Measurements from ENCODE around the gene RREB1. TPM values are rescaled to one million over a fixed set of nuclear protein-coding genes. Genes with fewer than 3 reads are reported as not detected.

Gene RREB1
- total and polyA plus RNA-seq, 2 of the 4 experiments (the other 2 are of a cell fraction) = 8.4 to 14.5 TPM

GRCh38 chr6:7170117-7170732 lies 62.5 kb downstream of the RREB1 start:
- no peak overlapping the region for H3K9ac ChIP-seq (ENCODE audit: low read depth, low read length)
- H3K4ac ChIP-seq (ENCODE audit: low read depth, low read length) = no peak overlapping the region
- BruUV-seq (replicated peaks) = no TSS peak
- no peak for DNase-seq
- no peak overlapping the region for H2BK20ac ChIP-seq (ENCODE audit: low read depth, low read length)
- POLR2A ChIA-PET (ENCODE audit: unreplicated experiment) = interaction anchor here (0.6 to 0.9 kb wide), 2 partner anchors 32 to 226 kb away, joined by 3 to 4 read pairs; no protein-coding TSS in a partner anchor
- no peak overlapping the region for H3K4me2 ChIP-seq (ENCODE audit: low read depth, low read length)
- H2AK5ac ChIP-seq (ENCODE audit: low read depth, low read length) = no peak overlapping the region
- H4K8ac ChIP-seq (ENCODE audit: low read depth in 2 of 2, low read length in 2 of 2) = no peak overlapping the region
- in situ Hi-C loops (cut with MboI; ENCODE audit: low sequenced_read_pairs) (no loop called here), dilution Hi-C loops (cut with HindIII; ENCODE audit: low sequenced_read_pairs, unreplicated experiment) (no loop called here), intact Hi-C loops (cut with micrococcal nuclease) (no loop called here)
- peaks cover 51 to 96% of the 10 kb centered on the region in 2 experiments for H3K79me1 ChIP-seq (ENCODE audit: low read depth in 1 of 2, low read length in 2 of 2)
- H3K27ac ChIP-seq (ENCODE audit: insufficient read depth, low read length) = no peak overlapping the region
- H2AFZ ChIP-seq (replicated peaks; ENCODE audit: low read length, poor library complexity) = no peak overlapping the region
- H4K91ac ChIP-seq (ENCODE audit: insufficient read depth, low read depth, low read length) = no peak overlapping the region
- H3K23ac ChIP-seq (ENCODE audit: low read depth, low read length) = no peak overlapping the region; the same call in 1 of the 2 replicates
- CTCF ChIA-PET = no interaction called here
- peaks cover 54% of the 10 kb centered on the region for H3K9me1 ChIP-seq (ENCODE audit: insufficient read depth, low read length)
- peaks cover 77% of the 10 kb centered on the region for H4K20me1 ChIP-seq (ENCODE audit: insufficient read depth, low read length)
- H3K56ac ChIP-seq (ENCODE audit: extremely low read depth, insufficient read depth, low read length) = no peak overlapping the region
- H3K4me1 ChIP-seq (ENCODE audit: control insufficient read depth, insufficient read depth, low read length) = peaks cover 36% of the 10 kb centered on the region
- no peak overlapping the region for H2AK9ac ChIP-seq (replicated peaks; ENCODE audit: low read depth, low read length, poor library complexity)
- no peak overlapping the region for H2BK15ac ChIP-seq (ENCODE audit: low read depth, low read length)
- no peak overlapping the region for H3K4me3 ChIP-seq (ENCODE audit: insufficient read depth, low read depth, low read length)
- no peaks in the 10 kb centered on the region for H3K9me3 ChIP-seq (ENCODE audit: control insufficient read depth, insufficient read depth, low read length)
- no peaks in the 10 kb centered on the region for H3K36me3 ChIP-seq (ENCODE audit: control insufficient read depth, insufficient read depth, low read length)
- no peak for TF ChIP-seq RCOR1 (IDR thresholded peaks at IDR 0.05; ENCODE audit: insufficient replicate concordance, low read length)
- no peak for TF ChIP-seq USF2 (IDR thresholded peaks at IDR 0.05; ENCODE audit: low read depth, low read length)
- no peak for TF ChIP-seq MAZ (IDR thresholded peaks at IDR 0.05; ENCODE audit: borderline replicate concordance, low read depth, low read length)
- TF ChIP-seq ELK1 (IDR thresholded peaks at IDR 0.05; ENCODE audit: borderline replicate concordance, low read depth, low read length) = no peak
- TF ChIP-seq BHLHE40 (IDR thresholded peaks at IDR 0.05; ENCODE audit: low read depth, low read length) = no peak
- TF ChIP-seq MAFK (IDR thresholded peaks at IDR 0.05; ENCODE audit: low read depth, low read length) = no peak
- no peak for TF ChIP-seq CHD1 (IDR thresholded peaks at IDR 0.05; ENCODE audit: low read depth, low read length)
- no peak for TF ChIP-seq RFX5 (IDR thresholded peaks at IDR 0.05; ENCODE audit: low read depth, low read length)
- TF ChIP-seq FOS (IDR thresholded peaks at IDR 0.05; ENCODE audit: low read depth, low read length) = no peak
- TF ChIP-seq NFE2L2 (IDR thresholded peaks at IDR 0.05; ENCODE audit: low read depth, low read length) = no peak
- no peak for TF ChIP-seq MXI1 (IDR thresholded peaks at IDR 0.05; ENCODE audit: borderline replicate concordance, low read depth, low read length)
- no peak for TF ChIP-seq CEBPB (IDR thresholded peaks at IDR 0.05; ENCODE audit: low read depth, low read length)
- no peak for TF ChIP-seq SMC3 (IDR thresholded peaks at IDR 0.05; ENCODE audit: low read depth, low read length)
- H4K5ac ChIP-seq (ENCODE audit: low read depth, low read length) = no peak overlapping the region
- no peak overlapping the region for H2BK120ac ChIP-seq (ENCODE audit: low read depth, low read length)
- peak overlapping the region; percentile 50; the same call in 1 of the 2 replicates for H3K14ac ChIP-seq (replicated peaks; ENCODE audit: low read depth, low read length)
- H3K27me3 ChIP-seq (ENCODE audit: control insufficient read depth, insufficient read depth, low read length) = no peaks in the 10 kb centered on the region
- WGBS, 2 experiments (ENCODE audit: extremely low coverage in 2 of 2, insufficient read length in 1 of 2) = 100% methylated on average over 1 of the region's 6 CpGs; no CpG with 5 or more reads in 1 of the 2 experiments
- no peak overlapping the region for H2BK5ac ChIP-seq (ENCODE audit: low read depth, low read length, poor library complexity, severe bottlenecking)
- ATAC-seq (ENCODE audit: low read depth) = no peak
- H3K18ac ChIP-seq (ENCODE audit: low read depth, low read length) = no peak overlapping the region
